HL-60 (cell line): ENCODE results near the gene PIAS2.

ENCODE experiments used
- DNase-seq, 2 experiments: peaks; one replicate each; pipeline ENCODE4 v3.0.0-alpha.2; 2010 to 2020; ENCODE audit warnings: low read depth in 1 of 2, low spot score in 1 of 2
- H3K27ac ChIP-seq: fragments of 250-450 bp; sonication (Bioruptor Pico); replicated peaks from 2 replicates; pipeline ENCODE4 v1.5.1; 2020; ENCODE audit warnings: mild to moderate bottlenecking, moderate library complexity
- H3K27me3 ChIP-seq: fragments of 250-450 bp; sonication (Bioruptor Pico); 2 replicates; pipeline ENCODE4 v1.5.1; 2021; ENCODE audit warnings: mild to moderate bottlenecking, moderate library complexity; ENCODE audit not compliant: insufficient read depth, poor library complexity, severe bottlenecking
- H3K4me3 ChIP-seq: replicated peaks from 2 replicates; pipeline ENCODE4 v1.5.1; 2011; ENCODE audit warnings: mild to moderate bottlenecking, control low read depth, low read length; ENCODE audit not compliant: insufficient read depth
- CTCF ChIP-seq: IDR thresholded peaks from one replicate; pipeline ENCODE4 v1.5.1; 2011; ENCODE audit warnings: low read length, control low read depth, inconsistent platforms; ENCODE audit not compliant: insufficient read depth
- GABPA ChIP-seq: IDR thresholded peaks from 2 replicates; pipeline ENCODE4 v1.6.1; 2012; ENCODE audit warnings: low read depth
- POLR2AphosphoS5 ChIP-seq: IDR thresholded peaks from 2 replicates; pipeline ENCODE4 v1.6.1; 2012; ENCODE audit warnings: low read depth
- REST ChIP-seq: IDR thresholded peaks from 2 replicates; pipeline ENCODE4 v1.6.1; 2012; ENCODE audit warnings: low read depth; ENCODE audit not compliant: insufficient replicate concordance
- SPI1 ChIP-seq: IDR thresholded peaks from 2 replicates; pipeline ENCODE4 v1.6.1; 2012; ENCODE audit warnings: low read depth, mild to moderate bottlenecking, borderline replicate concordance

PIAS2 gene

GRCh38 chr18:46920653-46921052 lies 3.3 kb upstream of the PIAS2 start:
- DNase-seq: no peak
- TF ChIP-seq SPI1 (no peak), POLR2AphosphoS5 (no peak), REST (no peak), GABPA (no peak), CTCF (no peak)
- H3K27ac ChIP-seq: no peak overlapping the region
- no peaks in the 10 kb centered on the region for H3K27me3 ChIP-seq
- H3K4me3 ChIP-seq: no peak overlapping the region

GRCh38 chr18:46920067-46920466 lies 2.8 kb upstream of the PIAS2 start:
- H3K27ac ChIP-seq: no peak overlapping the region
- H3K27me3 ChIP-seq: no peaks in the 10 kb centered on the region
- no peak for TF ChIP-seq GABPA
- no peak for TF ChIP-seq SPI1
- TF ChIP-seq POLR2AphosphoS5: no peak
- TF ChIP-seq REST: no peak
- no peak for DNase-seq
- no peak overlapping the region for H3K4me3 ChIP-seq

GRCh38 chr18:46917803-46918600 lies 695 bp upstream of the PIAS2 start:
- no peak for TF ChIP-seq REST
- TF ChIP-seq GABPA: no peak
- TF ChIP-seq CTCF: no peak
- TF ChIP-seq POLR2AphosphoS5: no peak; the same call in 1 of the 2 replicates
- no peak for TF ChIP-seq SPI1
- Histone ChIP-seq H3K4me3 (peak overlapping the region; percentile 89), H3K27ac (peak overlapping the region; percentile 88), H3K27me3 (no peaks in the 10 kb centered on the region)
- no peak for DNase-seq
